Measurements from ENCODE around the gene ATP2B3. TPM values are rescaled to one million over a fixed set of nuclear protein-coding genes. Genes with fewer than 3 reads are reported as not detected.

The ATP2B3 gene
- total RNA-seq, 1 donor from 2014 or later = not detected

GRCh38 chrX:153514259-153514658 is 3.2 kb upstream of the ATP2B3 start:
- no peak overlapping the region for H3K4me3 ChIP-seq
- no peak overlapping the region for H3K27ac ChIP-seq (replicated peaks)
- H3K9me3 ChIP-seq (replicated peaks) = no peaks in the 10 kb centered on the region
- H3K36me3 ChIP-seq = no peaks in the 10 kb centered on the region
- H3K4me1 ChIP-seq = no peaks in the 10 kb centered on the region
- H3K27me3 ChIP-seq (ENCODE audit: low read depth) = peaks cover 30% of the 10 kb centered on the region
- no peak for DNase-seq
- TF ChIP-seq CTCF (IDR thresholded peaks at IDR 0.05; ENCODE audit: borderline replicate concordance) = no peak
- intact Hi-C loops (cut with micrococcal nuclease) = no loop called here

GRCh38 chrX:153515435-153515834 is 2.0 kb upstream of the ATP2B3 start:
- Histone ChIP-seq H3K4me3 (no peak overlapping the region), H3K27me3 (ENCODE audit: low read depth) (peaks cover 42% of the 10 kb centered on the region), H3K27ac (replicated peaks) (no peak overlapping the region), H3K36me3 (no peaks in the 10 kb centered on the region), H3K4me1 (no peaks in the 10 kb centered on the region), H3K9me3 (replicated peaks) (no peaks in the 10 kb centered on the region)
- intact Hi-C loops (cut with micrococcal nuclease) = no loop called here
- TF ChIP-seq CTCF (IDR thresholded peaks at IDR 0.05; ENCODE audit: borderline replicate concordance) = no peak
- DNase-seq = no peak

GRCh38 chrX:153516073-153516472 is 1.4 kb upstream of the ATP2B3 start:
- Histone ChIP-seq H3K36me3 (no peaks in the 10 kb centered on the region), H3K4me1 (no peaks in the 10 kb centered on the region), H3K4me3 (no peak overlapping the region), H3K27me3 (ENCODE audit: low read depth) (peaks cover 48% of the 10 kb centered on the region), H3K9me3 (replicated peaks) (no peaks in the 10 kb centered on the region), H3K27ac (replicated peaks) (no peak overlapping the region)
- intact Hi-C loops (cut with micrococcal nuclease) = no loop called here
- TF ChIP-seq CTCF (IDR thresholded peaks at IDR 0.05; ENCODE audit: borderline replicate concordance) = no peak
- DNase-seq = no peak

GRCh38 chrX:153517946-153518834 is 748 bp downstream of the ATP2B3 start:
- no peak overlapping the region for H3K27ac ChIP-seq (replicated peaks)
- H3K4me1 ChIP-seq = no peaks in the 10 kb centered on the region
- intact Hi-C loops (cut with micrococcal nuclease) = no loop called here
- H3K27me3 ChIP-seq (ENCODE audit: low read depth) = peaks cover 65% of the 10 kb centered on the region
- no peak overlapping the region for H3K4me3 ChIP-seq
- no peaks in the 10 kb centered on the region for H3K36me3 ChIP-seq
- DNase-seq = no peak
- no peaks in the 10 kb centered on the region for H3K9me3 ChIP-seq (replicated peaks)
- no peak for TF ChIP-seq CTCF (IDR thresholded peaks at IDR 0.05; ENCODE audit: borderline replicate concordance)

- intact Hi-C loops (cut with micrococcal nuclease) = no loop called here
- Histone ChIP-seq H3K36me3 (no peaks in the 10 kb centered on the region), H3K9me3 (replicated peaks) (no peaks in the 10 kb centered on the region), H3K4me1 (no peaks in the 10 kb centered on the region), H3K27ac (replicated peaks) (no peak overlapping the region), H3K27me3 (ENCODE audit: low read depth) (peaks cover 68% of the 10 kb centered on the region), H3K4me3 (no peak overlapping the region)
- no peak for DNase-seq
- no peak for TF ChIP-seq CTCF (IDR thresholded peaks at IDR 0.05; ENCODE audit: borderline replicate concordance)
These were observed 2.3 kb downstream of the ATP2B3 start for GRCh38 chrX:153519569-153520286.
